C4-2B (cell line): ENCODE data around the gene CYSTM1.

ENCODE experiments used
- ZFX ChIP-seq: fragments of 450-650 bp; IDR thresholded peaks from 2 replicates; pipeline ENCODE4 v1.6.1; 2017
- TF ChIP-seq, protein P1 (sequence below): fragments of 450-650 bp; conservative IDR thresholded peaks from 2 replicates; pipeline ENCODE4 v1.5.1; 2017; ENCODE audit warnings: mild to moderate bottlenecking

DNA sequence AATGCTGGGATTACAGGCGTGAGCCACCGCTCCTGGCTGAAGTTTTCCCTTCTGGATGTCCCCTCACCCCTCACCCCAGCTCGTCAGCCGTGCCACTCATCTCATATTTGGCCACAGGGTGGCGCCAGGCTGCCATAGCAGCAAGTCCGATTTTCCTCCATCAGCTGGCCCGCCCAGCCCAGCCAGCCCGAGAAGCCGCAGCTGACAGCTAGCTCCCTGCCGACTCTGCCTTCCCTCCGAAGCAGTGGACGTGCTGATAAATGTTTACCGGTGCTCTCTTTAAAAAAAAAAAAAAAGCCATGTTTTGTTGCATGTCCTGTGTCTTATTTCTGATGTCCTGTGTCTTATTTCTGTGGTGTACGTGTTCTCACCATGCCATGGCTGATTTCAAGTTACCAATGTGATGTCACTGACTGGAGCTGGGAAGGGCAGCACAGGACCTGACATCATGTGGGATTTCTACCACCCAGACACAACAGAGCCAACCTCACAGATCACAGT is 69.6 kb downstream of the CYSTM1 start:
- TF ChIP-seq, protein P1, sequence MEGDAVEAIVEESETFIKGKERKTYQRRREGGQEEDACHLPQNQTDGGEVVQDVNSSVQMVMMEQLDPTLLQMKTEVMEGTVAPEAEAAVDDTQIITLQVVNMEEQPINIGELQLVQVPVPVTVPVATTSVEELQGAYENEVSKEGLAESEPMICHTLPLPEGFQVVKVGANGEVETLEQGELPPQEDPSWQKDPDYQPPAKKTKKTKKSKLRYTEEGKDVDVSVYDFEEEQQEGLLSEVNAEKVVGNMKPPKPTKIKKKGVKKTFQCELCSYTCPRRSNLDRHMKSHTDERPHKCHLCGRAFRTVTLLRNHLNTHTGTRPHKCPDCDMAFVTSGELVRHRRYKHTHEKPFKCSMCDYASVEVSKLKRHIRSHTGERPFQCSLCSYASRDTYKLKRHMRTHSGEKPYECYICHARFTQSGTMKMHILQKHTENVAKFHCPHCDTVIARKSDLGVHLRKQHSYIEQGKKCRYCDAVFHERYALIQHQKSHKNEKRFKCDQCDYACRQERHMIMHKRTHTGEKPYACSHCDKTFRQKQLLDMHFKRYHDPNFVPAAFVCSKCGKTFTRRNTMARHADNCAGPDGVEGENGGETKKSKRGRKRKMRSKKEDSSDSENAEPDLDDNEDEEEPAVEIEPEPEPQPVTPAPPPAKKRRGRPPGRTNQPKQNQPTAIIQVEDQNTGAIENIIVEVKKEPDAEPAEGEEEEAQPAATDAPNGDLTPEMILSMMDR: peak; percentile 94
- TF ChIP-seq ZFX: no peak
